ENCODE results near the gene WDR83.

GRCh38 chr19:12668932-12669269 is 2.3 kb downstream of the WDR83 start:
- TF ChIP-seq CTCF (IDR thresholded peaks at IDR 0.05; ENCODE audit: low read depth, low read length, missing input control), result no peak
- TF ChIP-seq HNF4G (IDR thresholded peaks at IDR 0.05), result no peak
- TF ChIP-seq, protein P1, sequence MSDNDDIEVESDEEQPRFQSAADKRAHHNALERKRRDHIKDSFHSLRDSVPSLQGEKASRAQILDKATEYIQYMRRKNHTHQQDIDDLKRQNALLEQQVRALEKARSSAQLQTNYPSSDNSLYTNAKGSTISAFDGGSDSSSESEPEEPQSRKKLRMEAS (IDR thresholded peaks at IDR 0.05), result no peak
- no peak for TF ChIP-seq REST (IDR thresholded peaks at IDR 0.05)
- no peak for TF ChIP-seq SP1 (IDR thresholded peaks at IDR 0.05)
- no peak for TF ChIP-seq JUND (IDR thresholded peaks at IDR 0.05)
